ENCODE data around the gene RBPMS2. TPM values are rescaled to one million over a fixed set of nuclear protein-coding genes. Genes with fewer than 3 reads are reported as not detected.
"Not testable (repeated sequence)": the region's sequence is repeated elsewhere in the genome, so short reads cannot be mapped to it uniquely, and the experiment has no call there.

Gene RBPMS2
- total RNA-seq, 1 donor from 2014 or later: 19.7 TPM

GRCh38 chr15:64743691-64744090 is 31.7 kb downstream of the RBPMS2 start:
- Mint-ChIP-seq H3K27ac (no peak overlapping the region), H3K4me1 (ENCODE audit: unreplicated experiment) (peaks cover 6% of the 10 kb centered on the region), H3K27me3 (no peaks in the 10 kb centered on the region), H3K9me3 (no peaks in the 10 kb centered on the region), H3K4me3 (no peak overlapping the region), H3K36me3 (no peaks in the 10 kb centered on the region)
- DNase-seq (ENCODE audit: extremely low spot score, unreplicated experiment): no peak
- no peak for TF ChIP-seq CTCF (conservative IDR thresholded peaks at IDR 0.05)

GRCh38 chr15:64742921-64743320 is 32.5 kb downstream of the RBPMS2 start:
- Mint-ChIP-seq H3K4me3 (no peak overlapping the region), H3K36me3 (no peaks in the 10 kb centered on the region), H3K4me1 (ENCODE audit: unreplicated experiment) (peaks cover 6% of the 10 kb centered on the region), H3K27me3 (no peaks in the 10 kb centered on the region), H3K9me3 (no peaks in the 10 kb centered on the region), H3K27ac (no peak overlapping the region)
- no peak for DNase-seq (ENCODE audit: extremely low spot score, unreplicated experiment)
- TF ChIP-seq CTCF (conservative IDR thresholded peaks at IDR 0.05): no peak

- H3K9me3 Mint-ChIP-seq: no peaks in the 10 kb centered on the region
- H3K27ac Mint-ChIP-seq: no peak overlapping the region
- H3K27me3 Mint-ChIP-seq: no peaks in the 10 kb centered on the region
- H3K4me3 Mint-ChIP-seq: no peak overlapping the region
- H3K4me1 Mint-ChIP-seq (ENCODE audit: unreplicated experiment): peaks cover 6% of the 10 kb centered on the region
- no peak for TF ChIP-seq CTCF (conservative IDR thresholded peaks at IDR 0.05)
- no peak for DNase-seq (ENCODE audit: extremely low spot score, unreplicated experiment)
- no peaks in the 10 kb centered on the region for H3K36me3 Mint-ChIP-seq
These were observed 33.0 kb downstream of the RBPMS2 start for GRCh38 chr15:64742385-64742784.

DNA sequence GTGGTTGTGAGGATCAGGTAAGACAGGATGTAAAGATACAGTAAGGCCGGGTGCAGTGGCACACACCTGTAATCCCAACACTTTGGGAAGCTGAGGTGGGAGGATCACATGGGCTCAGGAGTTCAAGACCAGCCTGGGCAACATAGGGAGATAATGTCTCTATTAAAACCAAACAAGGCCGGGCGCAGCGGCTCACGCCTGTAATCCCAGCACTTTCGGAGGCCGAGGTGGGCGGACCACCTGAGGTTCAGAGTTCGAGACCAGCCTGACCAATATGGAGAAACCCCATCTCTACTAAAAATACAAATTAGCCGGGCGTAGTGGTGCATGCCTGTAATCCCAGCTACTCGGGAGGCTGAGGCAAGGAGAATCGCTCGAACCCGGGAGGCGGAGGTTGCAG is 33.7 kb downstream of the RBPMS2 start:
- not testable (repeated sequence) for H3K4me1 Mint-ChIP-seq (ENCODE audit: unreplicated experiment); H3K9me3 Mint-ChIP-seq; H3K27me3 Mint-ChIP-seq; H3K36me3 Mint-ChIP-seq; DNase-seq (ENCODE audit: extremely low spot score, unreplicated experiment); H3K4me3 Mint-ChIP-seq; H3K27ac Mint-ChIP-seq

DNA sequence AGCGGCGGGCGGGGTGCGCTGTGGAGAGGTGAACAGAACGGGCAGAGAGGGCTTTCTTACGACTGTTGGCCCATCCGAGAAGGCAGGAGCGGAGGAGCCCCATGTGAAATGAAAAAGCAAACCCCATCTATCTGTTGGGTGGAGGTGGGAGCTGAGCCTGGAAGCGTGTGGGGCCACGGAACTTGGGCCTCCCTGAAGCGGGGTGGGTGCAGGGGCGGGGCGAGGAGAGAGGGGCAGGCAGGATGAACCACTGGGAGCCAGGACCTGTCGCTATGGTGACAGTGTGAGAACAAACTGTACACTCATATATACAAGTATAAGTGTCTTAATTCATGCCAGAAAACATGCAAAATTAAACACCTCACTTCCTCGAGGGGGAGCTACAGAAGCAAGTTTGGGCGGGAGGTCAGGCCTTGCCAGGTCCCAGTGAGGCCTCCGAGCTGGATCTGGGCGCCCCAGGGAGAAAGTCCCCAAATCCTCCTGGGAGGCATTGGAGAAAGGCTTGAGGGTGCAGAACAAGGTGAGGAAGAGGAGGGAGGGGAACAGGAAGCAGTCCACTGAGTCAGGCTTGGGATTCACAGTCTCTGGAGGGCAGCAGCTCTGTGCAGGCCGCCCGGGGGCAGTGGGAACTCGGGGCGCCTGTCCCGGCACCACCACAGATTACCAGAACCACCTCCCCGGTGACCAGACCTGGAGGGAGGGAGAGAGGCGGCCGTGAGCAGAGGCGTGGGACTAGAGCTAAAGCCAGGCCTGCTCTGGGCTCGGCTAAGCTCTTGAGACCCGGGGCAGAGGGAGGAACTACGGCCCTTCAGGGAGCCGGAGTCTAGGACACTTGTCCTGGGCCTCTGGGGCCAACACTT is 34.8 kb downstream of the RBPMS2 start:
- TF ChIP-seq CTCF (conservative IDR thresholded peaks at IDR 0.05): no peak
- Mint-ChIP-seq H3K4me1 (ENCODE audit: unreplicated experiment) (peaks cover 6% of the 10 kb centered on the region), H3K27me3 (no peaks in the 10 kb centered on the region), H3K4me3 (no peak overlapping the region), H3K9me3 (no peaks in the 10 kb centered on the region), H3K36me3 (no peaks in the 10 kb centered on the region), H3K27ac (no peak overlapping the region)
- no peak for DNase-seq (ENCODE audit: extremely low spot score, unreplicated experiment)

DNA sequence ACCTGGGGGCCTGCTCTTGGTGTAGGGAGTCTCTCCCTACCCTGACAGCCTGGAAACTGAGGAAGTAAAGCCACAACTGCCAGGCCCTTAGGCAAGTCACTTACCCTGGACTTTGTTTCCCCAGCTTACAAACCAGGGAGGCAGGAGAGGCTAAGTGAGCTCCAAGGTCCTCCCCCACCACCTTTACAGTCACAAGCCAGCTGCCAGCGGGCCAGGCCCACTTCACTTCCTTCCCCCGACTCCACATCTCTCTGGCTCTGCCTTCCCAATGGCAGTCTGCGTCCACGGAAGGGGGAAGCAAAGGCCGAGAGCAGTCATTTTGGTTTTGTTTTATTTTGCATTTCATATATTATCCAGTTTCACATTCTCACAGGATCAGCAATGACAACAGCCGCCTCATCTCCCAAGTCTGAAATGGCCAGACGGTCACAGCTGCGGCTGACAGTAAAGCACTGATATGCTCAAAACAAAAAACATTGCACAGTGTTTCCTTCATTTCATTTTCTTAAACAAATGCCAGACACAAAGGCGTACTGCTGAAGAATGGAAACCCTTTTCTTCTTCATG is 35.7 kb downstream of the RBPMS2 start:
- H3K27ac Mint-ChIP-seq: no peak overlapping the region
- no peak overlapping the region for H3K4me3 Mint-ChIP-seq
- no peaks in the 10 kb centered on the region for H3K27me3 Mint-ChIP-seq

More for the DNA sequence above, 35.7 kb downstream of the RBPMS2 start:
- Mint-ChIP-seq H3K36me3 (no peaks in the 10 kb centered on the region), H3K9me3 (no peaks in the 10 kb centered on the region), H3K4me1 (ENCODE audit: unreplicated experiment) (peaks cover 6% of the 10 kb centered on the region)
- DNase-seq (ENCODE audit: extremely low spot score, unreplicated experiment): no peak
- TF ChIP-seq CTCF (conservative IDR thresholded peaks at IDR 0.05): no peak

All from type B pancreatic cell (in vitro differentiated cells).